ENCODE data around the gene CPOX.

CPOX gene

DNA sequence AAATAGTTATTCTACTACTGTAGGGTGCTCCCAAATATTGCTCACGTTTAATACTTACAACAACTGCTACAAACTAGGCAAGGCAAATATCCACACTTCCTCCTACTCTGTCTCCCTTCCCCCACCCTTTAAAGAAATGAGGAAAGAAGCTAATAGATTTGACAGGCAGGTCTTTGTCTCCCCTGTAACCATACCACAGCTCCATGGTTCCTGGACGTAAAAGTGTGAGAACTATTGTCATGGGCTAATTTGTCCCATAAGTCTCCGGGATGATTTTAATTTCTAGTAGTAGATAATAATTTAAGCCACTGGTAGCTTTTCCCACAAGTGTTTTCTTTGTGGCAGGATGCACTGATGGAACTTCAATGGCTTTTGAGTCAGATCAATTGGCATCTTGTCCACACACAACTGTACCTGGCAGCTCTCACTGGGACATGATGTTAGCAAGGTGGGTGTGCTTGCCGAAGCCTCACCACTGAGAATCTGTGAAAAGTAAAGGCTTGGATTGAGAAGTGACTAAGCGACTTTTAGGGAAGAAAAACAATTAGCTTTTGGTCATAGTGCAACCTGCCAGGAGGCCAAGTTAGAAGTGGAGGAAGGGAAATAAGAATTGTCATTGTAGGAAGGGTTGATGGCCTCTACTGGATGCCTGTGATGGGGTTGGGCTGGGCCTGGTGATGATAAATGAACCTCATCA is 1.4 kb upstream of the CPOX start:
- no peak for DNase-seq

DNA sequence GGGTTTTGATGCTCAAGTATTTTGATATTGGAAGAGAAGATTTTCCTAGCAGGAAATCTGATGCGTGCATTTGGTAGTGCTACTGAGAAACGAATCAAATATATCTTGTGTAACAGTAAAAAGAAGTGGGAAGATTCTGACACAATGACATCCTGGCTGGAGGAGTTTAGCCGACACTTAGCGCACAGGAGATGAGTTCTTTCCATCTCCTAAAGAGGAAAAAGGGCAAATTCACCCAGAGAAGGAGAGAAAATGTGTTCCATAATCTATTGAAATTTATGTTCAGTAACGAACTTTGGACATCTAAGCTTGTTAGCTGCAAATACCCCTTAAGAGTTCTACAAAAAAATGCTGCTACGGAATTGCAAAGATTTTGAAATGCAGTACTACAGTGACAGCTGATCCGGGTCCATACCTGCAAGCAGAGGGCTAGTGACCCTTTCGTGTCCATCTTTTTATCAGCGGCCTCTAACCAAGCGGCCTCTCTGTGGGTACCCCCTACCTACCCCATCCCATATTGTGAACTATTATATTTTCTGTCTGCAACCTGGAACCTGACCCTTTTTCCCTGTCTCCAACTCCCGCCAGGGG is 971 bp downstream of the CPOX start:
- no peak for DNase-seq

DNA sequence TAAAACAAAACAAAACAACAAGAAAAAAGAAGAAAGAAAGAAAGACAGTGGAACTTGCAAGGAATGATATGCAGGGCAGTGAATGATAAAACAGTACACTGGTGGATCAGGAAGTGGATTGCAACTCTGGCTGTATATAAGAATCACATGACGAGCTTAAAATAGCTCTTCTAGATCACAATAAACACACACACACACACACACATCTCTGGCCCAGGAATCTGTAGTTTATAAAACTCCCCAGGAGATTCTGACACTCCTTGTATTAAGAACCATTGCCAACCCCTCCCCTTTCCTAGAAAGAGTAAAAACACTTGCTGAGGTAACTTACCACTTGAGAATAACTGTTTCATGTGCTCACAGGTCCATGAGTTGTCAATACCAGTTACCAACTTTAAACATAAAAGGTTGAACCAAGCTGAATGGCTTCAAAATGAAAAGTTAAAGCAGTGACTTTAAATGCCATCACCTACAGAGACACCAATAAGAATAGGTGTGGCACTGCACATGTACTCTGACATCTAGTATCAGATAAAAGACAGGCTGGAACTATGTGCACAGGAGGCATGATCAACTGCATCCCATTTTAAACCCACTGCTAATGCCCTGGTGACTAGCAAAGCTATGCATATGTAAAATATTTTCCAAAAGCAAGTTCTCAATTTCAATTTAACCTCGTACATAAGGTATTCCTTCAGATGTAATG is 3.9 kb downstream of the CPOX start:
- DNase-seq = no peak

DNA sequence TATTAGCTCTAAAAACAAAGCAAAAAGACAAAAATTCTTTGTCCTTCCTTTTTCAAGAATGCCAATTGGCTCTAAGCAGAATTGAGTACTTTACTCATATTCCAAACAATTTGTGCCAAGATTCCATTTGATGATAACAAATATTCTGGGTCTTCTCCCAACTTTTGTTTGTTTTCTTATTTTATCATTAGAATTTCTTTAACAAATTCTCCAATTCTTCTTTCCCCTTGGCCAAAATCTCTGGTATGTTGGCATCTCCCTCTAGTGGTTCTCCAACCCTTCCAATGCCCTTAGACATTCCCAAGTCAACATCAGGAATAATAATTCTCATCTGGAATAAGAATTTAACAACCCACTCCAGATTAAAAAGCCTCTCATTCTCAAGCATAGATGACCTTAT is 5.3 kb downstream of the CPOX start:
- DNase-seq = no peak

DNA sequence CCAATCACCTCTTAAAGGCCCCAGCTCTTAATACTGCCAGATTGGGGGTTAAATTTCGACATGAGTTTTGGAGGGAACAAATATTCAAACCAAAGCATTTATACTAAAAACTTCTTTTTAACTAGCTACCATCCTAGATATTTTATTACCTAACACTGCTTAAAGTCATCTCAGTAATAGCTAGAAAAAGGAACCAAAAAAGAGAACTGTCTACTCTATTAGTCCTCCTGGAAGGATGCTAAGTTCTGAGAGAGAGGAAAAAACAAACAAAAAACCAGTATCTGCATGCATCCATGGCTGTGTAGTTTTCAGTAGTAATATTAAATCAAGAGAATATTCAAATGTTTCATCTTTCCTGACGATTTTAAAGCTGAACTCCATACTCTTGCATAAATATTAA is 5.8 kb downstream of the CPOX start:
- DNase-seq = no peak

DNA sequence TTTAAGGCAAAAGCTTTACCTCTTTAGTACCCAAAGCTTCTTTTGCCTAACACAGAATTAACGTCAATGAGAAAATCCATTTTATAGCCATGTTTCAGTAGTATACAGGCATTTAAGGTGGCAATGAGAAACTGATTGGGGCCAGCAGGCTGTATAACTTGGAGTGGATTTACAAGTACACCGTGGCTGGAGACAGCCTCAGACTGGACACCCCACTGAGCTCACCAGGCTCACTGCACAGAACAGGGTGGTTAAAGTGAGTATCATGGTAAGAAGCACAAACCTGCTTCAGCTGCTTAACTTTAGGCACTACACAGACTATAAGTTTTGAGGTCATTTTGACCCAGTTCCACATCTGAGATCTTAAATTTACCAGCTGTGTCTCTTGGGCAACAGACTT is 8.9 kb downstream of the CPOX start:
- DNase-seq = no peak

DNA sequence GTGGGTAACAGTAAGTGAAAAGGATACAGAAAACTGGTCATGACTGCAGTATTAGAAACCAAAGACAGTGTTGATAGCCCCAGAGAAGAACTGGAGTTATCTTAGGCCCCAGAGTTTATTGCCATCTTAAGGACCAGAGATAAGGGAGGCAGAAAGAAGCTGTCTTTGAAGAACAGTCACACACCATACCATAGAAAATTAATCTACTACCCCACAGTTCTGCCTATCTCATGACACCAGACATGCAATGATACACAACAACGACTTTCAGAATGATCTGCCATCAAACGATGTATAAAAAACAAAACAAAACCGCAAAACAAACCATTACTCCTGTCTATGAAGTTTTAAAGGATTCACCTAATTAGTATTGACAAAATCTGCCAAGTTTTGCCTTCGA is 9.6 kb downstream of the CPOX start:
- DNase-seq = no peak

DNA sequence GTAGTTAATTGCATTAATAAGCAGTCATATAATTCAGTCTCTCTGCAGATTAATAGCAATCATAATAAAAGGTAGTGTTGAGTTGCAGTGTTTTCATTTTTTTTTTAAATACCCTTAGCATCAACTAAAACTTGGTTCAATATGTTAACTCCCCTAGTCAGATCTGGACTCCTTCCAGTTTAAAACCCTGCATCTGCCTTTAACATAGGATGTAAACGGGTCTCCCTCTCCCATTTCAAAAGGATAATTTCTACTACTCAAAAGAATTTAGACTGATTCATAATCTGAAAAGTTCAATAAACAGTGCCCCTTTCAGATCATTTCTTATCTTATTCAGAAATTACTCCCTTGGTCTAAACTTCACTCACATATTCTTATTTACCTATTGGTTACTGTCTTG is 11.4 kb downstream of the CPOX start:
- no peak for DNase-seq

DNA sequence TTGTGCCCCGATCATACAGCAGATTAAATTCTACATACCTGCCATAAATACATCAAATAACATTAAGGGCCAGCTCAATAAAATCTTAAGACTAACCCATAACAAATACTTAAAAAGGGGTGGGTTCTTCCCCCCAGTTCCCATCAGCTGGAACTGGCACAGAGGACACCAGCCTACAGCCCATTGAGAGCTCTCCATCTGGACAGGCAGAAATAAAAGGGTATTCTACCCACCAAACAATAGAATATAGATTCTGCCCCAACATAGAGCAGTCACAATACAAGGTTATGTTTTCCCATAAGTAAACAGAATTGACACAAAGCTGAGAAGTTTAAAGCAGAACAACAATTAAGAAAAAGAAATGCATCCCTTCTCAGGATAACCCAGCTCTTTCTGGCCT is 11.9 kb downstream of the CPOX start:
- DNase-seq = no peak

DNA sequence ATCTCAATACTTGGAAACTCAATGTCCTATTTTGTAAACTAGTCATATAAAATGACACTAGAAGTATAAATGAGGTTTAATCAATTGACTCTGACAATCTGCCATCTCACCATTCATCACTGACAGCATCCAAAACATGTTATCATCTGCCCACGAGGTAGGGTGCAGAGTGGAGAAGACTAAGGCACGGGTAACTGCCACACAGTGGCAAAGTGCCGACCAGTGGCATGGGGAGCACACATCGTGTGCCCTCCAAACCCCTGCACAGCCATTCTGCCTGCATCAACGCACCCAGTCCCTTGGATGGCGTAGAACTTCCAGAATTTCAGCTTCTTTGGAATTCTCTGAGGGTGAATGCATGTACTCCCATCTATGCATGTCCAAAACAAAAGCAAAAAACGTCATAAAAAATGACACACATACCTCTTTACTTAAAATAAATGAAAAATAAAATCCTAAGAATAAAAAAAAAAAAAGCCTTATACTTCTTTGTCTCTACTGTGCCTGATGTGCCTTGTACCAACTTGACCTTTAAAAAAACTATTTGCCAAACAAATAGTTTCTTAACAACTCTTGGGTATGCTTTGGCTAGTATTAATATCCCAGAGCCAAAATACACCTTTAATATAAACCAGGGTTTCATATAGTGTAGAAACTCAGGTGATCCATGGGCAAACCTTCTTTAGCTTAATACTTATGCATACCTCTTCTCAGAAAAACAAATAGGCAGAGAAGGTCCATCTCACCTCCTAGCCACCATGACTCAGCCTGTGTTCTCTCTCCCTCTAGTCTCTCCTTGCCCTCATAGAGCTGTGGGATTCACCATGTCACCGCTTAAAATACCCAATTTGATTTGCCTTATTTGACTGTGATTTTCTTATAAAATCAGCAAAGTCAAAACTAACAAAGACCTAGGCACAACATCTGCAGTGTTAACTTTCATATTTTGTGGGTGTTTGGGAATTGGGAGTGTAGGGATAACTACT is 12.7 kb downstream of the CPOX start:
- no peak for DNase-seq

DNA sequence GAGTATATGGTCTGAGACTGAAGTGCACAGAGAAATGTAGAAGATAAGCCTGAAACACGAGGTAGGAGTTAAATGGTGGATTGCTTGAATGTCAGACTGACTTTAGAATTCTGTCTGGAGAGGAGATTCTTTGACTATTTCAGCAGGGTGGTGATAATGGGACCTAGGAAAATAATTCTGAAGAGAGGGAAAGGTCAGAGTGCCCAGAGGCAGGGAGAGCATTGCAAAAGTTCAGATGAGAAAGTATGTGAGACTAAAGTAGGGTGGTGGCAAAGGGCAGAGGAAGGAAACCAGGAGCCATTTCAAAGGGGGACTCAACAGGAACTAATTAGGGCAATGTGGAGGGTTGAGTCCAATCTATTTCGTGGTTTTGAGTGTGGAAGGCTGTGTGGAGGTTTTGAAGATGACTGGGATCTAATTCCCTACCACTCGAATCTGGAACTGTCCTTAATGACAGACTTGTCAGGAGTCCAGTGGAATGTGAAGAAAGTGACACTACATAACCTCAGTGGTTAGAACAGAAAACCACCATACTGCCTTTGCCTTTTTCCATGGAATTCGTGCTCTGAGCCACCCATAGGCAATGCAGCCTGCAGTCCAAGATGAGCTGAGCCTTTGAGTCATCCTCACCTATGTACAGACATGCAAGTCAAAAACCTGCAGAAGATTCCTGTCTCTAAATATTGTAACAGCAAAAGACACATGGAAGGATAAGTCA is 16.1 kb downstream of the CPOX start:
- no peak for DNase-seq

DNA sequence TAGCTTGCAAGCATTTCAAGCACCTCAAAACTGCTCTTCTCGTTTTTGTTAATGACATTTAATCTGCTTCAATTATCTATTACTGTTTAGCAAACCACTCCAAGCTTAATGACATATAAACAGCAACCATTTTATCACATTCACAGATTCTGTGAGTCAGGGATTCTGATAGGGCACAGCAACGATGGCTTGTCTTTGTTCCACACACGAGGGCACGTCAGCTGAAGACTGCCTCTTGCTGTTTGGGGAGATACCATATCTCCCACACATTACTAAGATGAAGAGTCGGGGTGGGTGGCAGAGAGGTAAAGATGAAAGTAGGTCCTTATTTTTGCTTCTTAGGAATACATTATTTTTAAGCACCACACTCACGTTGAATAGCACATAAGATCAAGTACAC is 19.3 kb downstream of the CPOX start:
- no peak for DNase-seq

DNA sequence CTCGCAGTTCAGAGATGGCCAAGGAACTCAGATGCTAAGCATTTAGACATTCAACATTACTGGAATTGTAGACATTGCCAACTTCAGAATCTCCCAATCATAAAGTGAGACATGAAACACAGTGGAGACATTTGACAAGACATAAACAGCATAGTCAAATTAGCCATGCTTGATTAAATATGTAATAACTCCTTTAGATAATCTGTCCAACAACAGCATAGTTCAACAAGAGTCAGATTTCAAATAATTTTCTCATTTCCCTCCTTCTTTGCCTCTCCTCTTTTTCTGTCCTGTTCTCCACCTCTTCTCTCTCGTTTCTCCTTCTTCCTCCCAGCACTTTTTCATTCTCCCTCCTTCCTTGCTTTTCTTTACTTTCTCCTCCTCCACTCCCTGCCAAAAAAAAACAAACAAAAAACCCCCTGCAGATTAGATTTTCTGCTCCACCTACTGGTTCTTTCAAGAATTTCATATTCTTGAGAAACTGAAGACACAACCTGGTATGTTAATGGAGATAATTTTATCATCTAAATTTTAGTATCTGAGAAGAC is 20.2 kb downstream of the CPOX start:
- DNase-seq = no peak

DNA sequence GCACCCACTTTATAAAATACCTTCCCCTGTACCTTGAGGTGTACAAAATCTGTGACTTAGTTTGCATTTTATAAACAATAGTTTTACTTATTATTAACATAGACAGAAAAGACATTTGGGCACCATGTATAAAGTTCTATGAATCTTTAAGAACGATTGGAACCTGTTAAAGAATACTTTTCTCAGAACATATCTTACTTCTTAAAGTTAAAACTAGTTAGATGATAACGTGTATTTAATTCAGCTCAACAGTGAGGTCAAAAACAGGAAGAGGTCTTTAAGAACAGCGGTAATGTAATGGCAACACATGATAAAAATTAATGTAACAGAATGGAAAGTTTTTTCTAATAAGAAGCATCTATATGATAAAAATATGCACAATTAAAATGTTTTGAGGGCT is 25.0 kb downstream of the CPOX start:
- no peak for DNase-seq

DNA sequence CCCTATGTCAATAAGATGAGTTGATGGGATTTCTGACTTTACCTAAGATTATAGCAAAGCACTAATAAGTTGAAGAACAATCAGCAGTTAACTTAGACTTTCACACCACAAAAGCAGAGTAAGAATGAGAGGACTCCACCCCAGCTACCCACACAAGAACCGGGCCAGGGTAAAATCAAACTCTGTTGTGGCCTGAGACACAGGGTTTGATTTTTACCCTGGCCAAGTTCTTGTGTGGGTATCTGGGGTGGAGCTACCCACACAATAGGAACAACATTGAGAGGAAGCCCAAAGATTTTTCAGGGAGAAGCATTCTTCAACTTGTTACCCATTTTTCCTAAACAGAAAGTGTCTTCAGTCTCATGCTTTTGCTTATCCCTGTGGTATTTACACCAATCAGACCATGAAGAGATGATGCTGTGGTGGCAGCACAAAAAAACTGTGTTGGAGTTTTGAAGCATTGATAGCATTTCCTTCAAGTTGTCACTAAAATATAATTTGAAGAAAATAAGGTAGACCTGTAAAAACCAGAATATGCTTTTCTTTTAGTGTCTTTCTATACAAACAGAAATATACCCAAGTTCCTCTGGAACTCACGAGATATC is 25.6 kb downstream of the CPOX start:
- no peak for DNase-seq

DNA sequence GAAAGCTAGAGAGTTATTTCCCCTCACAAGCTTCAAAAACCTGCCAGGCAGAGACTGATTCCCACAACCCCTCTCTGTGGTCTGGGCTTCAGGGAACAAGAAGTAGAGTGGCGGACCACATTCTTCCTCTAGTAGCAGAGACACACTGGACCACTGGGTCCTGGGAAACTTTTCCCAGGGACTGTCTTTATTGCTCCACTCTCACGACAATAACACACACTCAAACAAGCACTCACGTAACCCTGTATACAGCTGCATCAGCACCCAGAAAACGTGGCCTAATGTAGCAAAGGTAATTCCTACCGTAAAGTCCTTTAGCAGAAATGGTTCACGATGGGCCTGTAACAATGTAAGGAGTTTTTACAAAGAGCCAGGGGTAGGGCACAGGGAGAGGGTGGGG is 27.6 kb downstream of the CPOX start:
- DNase-seq = no peak

DNA sequence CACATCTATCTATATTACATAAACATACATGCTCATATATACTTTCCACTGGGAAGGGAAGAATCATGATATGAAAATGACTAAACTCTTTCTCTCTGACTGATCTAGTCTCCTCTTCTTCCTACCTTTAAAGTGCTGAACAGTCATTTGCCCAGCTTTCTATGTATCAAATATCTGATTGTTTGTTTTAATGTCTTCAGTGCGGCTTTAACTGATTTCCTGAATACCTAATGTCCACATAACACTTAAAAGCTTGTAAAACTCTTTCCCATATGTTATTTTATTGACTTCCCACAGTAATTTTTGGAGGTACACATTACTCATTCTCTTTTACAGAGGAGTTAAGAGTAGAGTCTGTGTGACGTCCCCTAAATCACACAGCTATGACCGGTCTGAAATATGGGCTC is 28.2 kb downstream of the CPOX start:
- DNase-seq = no peak

DNA sequence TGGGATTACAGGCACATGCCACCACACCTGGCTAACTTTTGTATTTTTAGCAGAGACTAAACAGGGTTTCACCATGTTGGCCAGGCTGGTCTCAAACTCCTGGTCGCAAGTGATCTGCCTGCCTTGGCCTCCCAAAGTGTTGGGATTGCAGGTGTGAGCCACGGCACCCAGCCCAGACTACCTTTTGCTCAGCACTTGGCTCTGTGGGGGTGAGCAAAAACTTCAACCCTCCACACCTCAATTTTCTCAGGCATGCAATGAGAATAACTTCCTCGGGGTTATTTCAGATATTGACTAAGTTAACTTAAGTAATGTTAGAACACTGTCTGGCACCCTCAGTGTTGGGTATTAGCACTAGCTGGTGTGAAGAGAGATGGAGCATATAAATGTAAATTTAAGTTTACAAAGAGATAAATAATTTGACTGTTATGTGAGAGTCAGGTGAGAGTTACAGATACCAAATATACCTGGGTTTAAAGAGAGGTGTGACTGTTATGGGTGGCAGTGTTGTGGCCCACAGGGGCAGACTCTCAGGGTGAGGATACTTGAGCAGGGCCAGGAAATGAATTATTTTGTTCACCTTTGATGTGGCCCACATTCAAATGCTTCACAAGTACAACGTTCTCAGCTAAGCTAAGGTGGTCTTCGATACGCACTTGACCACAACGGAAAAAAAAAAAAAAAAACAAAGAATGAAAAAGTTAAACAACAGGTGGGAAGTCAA is 29.0 kb downstream of the CPOX start:
- no peak for DNase-seq

DNA sequence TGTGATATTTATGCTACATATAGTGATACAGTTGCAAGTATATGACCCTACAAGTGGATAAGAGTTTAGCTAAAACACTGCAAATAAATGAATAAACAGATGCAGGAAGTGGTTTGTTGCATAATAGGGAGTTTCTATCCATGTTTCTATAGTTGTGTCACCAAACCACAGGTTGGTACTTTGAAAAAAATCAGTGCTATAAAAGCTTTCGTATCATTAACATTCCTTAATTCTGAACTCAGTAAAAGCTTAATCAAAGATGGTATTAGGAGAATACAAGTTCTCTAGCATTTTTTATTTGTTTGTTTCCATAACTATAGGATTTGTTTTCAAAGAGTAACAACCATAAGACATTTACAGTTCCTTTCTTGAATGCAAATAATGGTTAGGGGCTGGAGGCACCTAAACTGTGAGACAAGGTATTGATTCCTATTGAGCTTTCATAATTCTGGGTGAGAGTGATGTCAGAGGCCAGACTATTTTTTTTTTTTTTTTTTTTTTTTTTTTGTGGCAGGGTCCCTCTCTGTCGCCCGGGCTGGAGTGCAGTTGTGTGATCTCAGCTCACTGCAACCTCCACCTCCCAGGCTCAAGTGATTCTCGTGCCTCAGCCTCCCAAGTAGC is 29.6 kb downstream of the CPOX start:
- no peak for DNase-seq

DNA sequence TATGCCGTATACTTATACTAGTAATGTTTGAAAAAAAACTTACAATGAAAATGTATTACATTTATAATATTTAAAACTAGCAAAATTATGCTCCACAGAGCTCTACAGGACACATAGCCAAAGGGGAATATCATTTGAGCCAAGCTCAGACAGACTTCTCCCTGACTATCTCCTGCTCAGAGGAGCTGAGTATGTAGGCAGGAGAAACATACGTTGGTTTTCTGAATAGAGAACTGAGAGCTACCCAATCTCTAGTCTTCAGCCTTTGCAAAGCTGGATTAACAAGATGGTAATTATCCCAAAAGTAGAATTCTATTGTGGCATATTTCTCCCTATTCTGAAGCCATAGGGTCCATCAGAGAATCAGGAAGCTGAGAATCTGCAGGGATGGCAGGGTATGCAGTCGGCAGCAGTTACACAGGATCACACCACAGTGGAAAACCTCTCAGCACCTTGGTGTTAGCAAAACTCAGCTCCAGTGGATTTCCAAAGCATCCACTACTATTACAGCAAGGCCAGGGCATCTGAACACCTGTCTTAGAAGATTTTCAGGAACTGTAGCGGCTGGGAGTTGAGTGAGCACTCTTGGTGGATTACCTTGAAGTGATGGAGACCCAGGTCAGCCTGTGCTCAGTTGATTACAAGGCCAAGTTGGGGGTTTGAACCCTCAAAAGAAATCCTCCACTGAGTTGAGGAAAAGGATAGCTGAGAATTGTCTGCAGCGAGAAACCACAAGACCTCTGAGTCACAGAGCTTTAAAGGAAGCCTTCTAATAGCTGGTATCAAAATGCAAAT is 31.5 kb downstream of the CPOX start:
- no peak for DNase-seq
